Putamen (tissue), 1 donor: ENCODE results near the gene FCN3.
"Not testable (repeated sequence)": the region's sequence is repeated elsewhere in the genome, so short reads cannot be mapped to it uniquely, and the experiment has no call there.

Source experiments
- DNase-seq: peaks from one replicate; pipeline ENCODE4 v3.0.0-alpha.2; 2016; ENCODE audit warnings: low spot score

Gene FCN3

GRCh38 chr1:27399251-27400025, 24.8 kb upstream of the FCN3 start:
- no peak for DNase-seq

- DNase-seq: no peak
Observed at GRCh38 chr1:27398405-27399149, 24.0 kb upstream of the FCN3 start.

- no peak for DNase-seq
Observed at GRCh38 chr1:27397749-27398148, 23.1 kb upstream of the FCN3 start.

GRCh38 chr1:27397110-27397509, 22.5 kb upstream of the FCN3 start:
- no peak for DNase-seq

- peak; percentile 69 for DNase-seq
Observed at GRCh38 chr1:27395441-27396195, 21.0 kb upstream of the FCN3 start.

- DNase-seq: no peak
Observed at GRCh38 chr1:27394925-27395324, 20.3 kb upstream of the FCN3 start.

- DNase-seq: no peak
Observed at GRCh38 chr1:27394282-27394658, 19.6 kb upstream of the FCN3 start.

GRCh38 chr1:27393641-27394281, 19.1 kb upstream of the FCN3 start:
- no peak for DNase-seq

GRCh38 chr1:27392778-27393635, 18.4 kb upstream of the FCN3 start:
- DNase-seq: no peak

GRCh38 chr1:27392096-27392777, 17.6 kb upstream of the FCN3 start, which contains the start of gene GPR3:
Gene GPR3 (plus strand): TSS chr1:27392622. CDS start chr1:27393799, 1,177 bp downstream.
- peak; percentile 82 for DNase-seq

- DNase-seq: peak; percentile 42
Observed at GRCh38 chr1:27391511-27392095, 17.0 kb upstream of the FCN3 start.

GRCh38 chr1:27388337-27389005, 13.8 kb upstream of the FCN3 start:
- DNase-seq: no peak

GRCh38 chr1:27384797-27385196, 10.2 kb upstream of the FCN3 start:
- DNase-seq: not testable (repeated sequence)

GRCh38 chr1:27383661-27384060, 9.0 kb upstream of the FCN3 start:
- DNase-seq: no peak

GRCh38 chr1:27383039-27383605, 8.5 kb upstream of the FCN3 start, which contains the start of gene CD164L2:
Gene CD164L2 (minus strand): TSS chr1:27383333. CDS start chr1:27383239, 94 bp downstream.
- no peak for DNase-seq

- DNase-seq: no peak
Observed at GRCh38 chr1:27381969-27382762, 7.5 kb upstream of the FCN3 start.

GRCh38 chr1:27380766-27381733, 6.4 kb upstream of the FCN3 start:
- no peak for DNase-seq
